WTC11 (cell line): ENCODE measurements around the gene ESCO1. TPM values are rescaled to one million over a fixed set of nuclear protein-coding genes. Genes with fewer than 3 reads are reported as not detected.

Source experiments
- ATAC-seq: fragments of 200-7000 bp; cut with Tn5 transposase; 2 replicates; pipeline ENCODE4 v1.10.0; 2021; ENCODE audit warnings: mild to moderate bottlenecking, moderate library complexity
- CTCF ChIA-PET: fragments of 300-600 bp; sonication (Branson Sonifier 250); formaldehyde crosslinking; loops from one replicate; lab custom pipeline; 2021; ENCODE audit warnings: antibody characterized with exemption; lab: Charles Lee
- POLR2A ChIA-PET: fragments of 350-600 bp; sonication (Branson Sonifier 250); formaldehyde crosslinking; loops from one replicate; lab custom pipeline; 2021; ENCODE audit warnings: antibody characterized with exemption; lab: Charles Lee
- DNase-seq: peaks from one replicate; pipeline ENCODE4 v3.0.0; 2021; ENCODE audit warnings: low spot score
- H3K27ac Mint-ChIP-seq: 2 replicates; pipeline ENCODE4 v1.8.0; 2021; ENCODE audit warnings: mixed read lengths
- H3K27me3 Mint-ChIP-seq: 2 replicates; pipeline ENCODE4 v1.8.0; 2021; ENCODE audit warnings: low read depth, mild to moderate bottlenecking, moderate library complexity, mixed read lengths
- H3K36me3 Mint-ChIP-seq: 2 replicates; pipeline ENCODE4 v1.8.0; 2021; ENCODE audit warnings: mixed read lengths
- H3K4me1 Mint-ChIP-seq: 2 replicates; pipeline ENCODE4 v1.8.0; 2022; ENCODE audit warnings: mixed read lengths
- H3K4me3 Mint-ChIP-seq: 2 replicates; pipeline ENCODE4 v1.8.0; 2021; ENCODE audit warnings: mild to moderate bottlenecking, moderate library complexity, mixed read lengths
- H3K9me3 Mint-ChIP-seq: 2 replicates; pipeline ENCODE4 v1.8.0; 2021; ENCODE audit warnings: mixed read lengths
- ARID4B ChIP-seq: sonication (generic); formaldehyde crosslinking; IDR thresholded peaks from 2 replicates; pipeline ENCODE4 v1.8.0; 2023; ENCODE audit warnings: missing genetic modification reagents, mild to moderate bottlenecking, borderline replicate concordance
- ATF1 ChIP-seq: sonication (generic); formaldehyde crosslinking; IDR thresholded peaks from 2 replicates; pipeline ENCODE4 v1.8.1; 2023; ENCODE audit warnings: mild to moderate bottlenecking, moderate library complexity, missing genetic modification reagents
- ATF6 ChIP-seq: sonication (generic); formaldehyde crosslinking; IDR thresholded peaks from 2 replicates; pipeline ENCODE4 v1.8.1; 2023; ENCODE audit warnings: mild to moderate bottlenecking, missing genetic modification reagents
- CBFB ChIP-seq: sonication (generic); formaldehyde crosslinking; IDR thresholded peaks from 2 replicates; pipeline ENCODE4 v1.8.1; 2022; ENCODE audit warnings: mild to moderate bottlenecking, low read depth, missing genetic modification reagents
- CDX4 ChIP-seq: fragments of 250-450 bp; sonication (Bioruptor Pico); IDR thresholded peaks from 2 replicates; pipeline ENCODE4 v1.9.0; 2021; ENCODE audit warnings: moderate library complexity, mild to moderate bottlenecking, inconsistent platforms, borderline replicate concordance
- CTCF ChIP-seq: fragments of 200-600 bp; IDR thresholded peaks from 2 replicates; pipeline ENCODE4 v1.8.0; 2022; ENCODE audit warnings: antibody characterized with exemption
- ETV6 ChIP-seq: sonication (generic); formaldehyde crosslinking; IDR thresholded peaks from 2 replicates; pipeline ENCODE4 v1.8.1; 2022; ENCODE audit warnings: mild to moderate bottlenecking, missing genetic modification reagents
- GABPB1 ChIP-seq: sonication (generic); formaldehyde crosslinking; IDR thresholded peaks from 2 replicates; pipeline ENCODE4 v1.8.1; 2023; ENCODE audit warnings: mild to moderate bottlenecking, missing genetic modification reagents
- GRHL2 ChIP-seq: fragments of 250-450 bp; sonication (Bioruptor Pico); IDR thresholded peaks from 2 replicates; pipeline ENCODE4 v1.8.0; 2022; ENCODE audit warnings: mild to moderate bottlenecking, moderate library complexity; ENCODE audit not compliant: insufficient replicate concordance, severe bottlenecking
- KAT7 ChIP-seq: sonication (generic); formaldehyde crosslinking; IDR thresholded peaks from 2 replicates; pipeline ENCODE4 v1.8.1; 2023; ENCODE audit warnings: missing genetic modification reagents, mild to moderate bottlenecking, borderline replicate concordance
- NFE2L1 ChIP-seq: sonication (generic); formaldehyde crosslinking; IDR thresholded peaks from 2 replicates; pipeline ENCODE4 v1.8.1; 2023; ENCODE audit warnings: missing genetic modification reagents
- NR3C1 ChIP-seq: sonication (generic); formaldehyde crosslinking; conservative IDR thresholded peaks from 2 replicates; pipeline ENCODE4 v1.8.1; 2023; ENCODE audit warnings: low read depth, mild to moderate bottlenecking, missing genetic modification reagents
- TEAD1 ChIP-seq: sonication (generic); formaldehyde crosslinking; IDR thresholded peaks from 2 replicates; pipeline ENCODE4 v1.8.0; 2022; ENCODE audit warnings: mild to moderate bottlenecking, missing genetic modification reagents
- ZBTB21 ChIP-seq: sonication (generic); formaldehyde crosslinking; IDR thresholded peaks from 2 replicates; pipeline ENCODE4 v1.8.1; 2023; ENCODE audit warnings: mild to moderate bottlenecking, missing genetic modification reagents, borderline replicate concordance
- ZBTB43 ChIP-seq: sonication (generic); formaldehyde crosslinking; IDR thresholded peaks from 2 replicates; pipeline ENCODE4 v1.8.1; 2023; ENCODE audit warnings: mild to moderate bottlenecking, missing genetic modification reagents
- ZMAT4 ChIP-seq: fragments of 250-450 bp; sonication (Bioruptor Pico); IDR thresholded peaks from 2 replicates; pipeline ENCODE4 v1.9.0; 2021; ENCODE audit warnings: mild to moderate bottlenecking
- ZNF232 ChIP-seq: sonication (generic); formaldehyde crosslinking; IDR thresholded peaks from 2 replicates; pipeline ENCODE4 v1.8.0; 2022; ENCODE audit warnings: mild to moderate bottlenecking, missing genetic modification reagents
- ZNF281 ChIP-seq: sonication (generic); formaldehyde crosslinking; IDR thresholded peaks from 2 replicates; pipeline ENCODE4 v1.8.0; 2023; ENCODE audit warnings: mild to moderate bottlenecking, missing genetic modification reagents
- ZNF532 ChIP-seq: fragments of 250-450 bp; sonication (Bioruptor Pico); IDR thresholded peaks from 2 replicates; pipeline ENCODE4 v1.9.0; 2021; ENCODE audit warnings: mild to moderate bottlenecking, borderline replicate concordance
- total RNA-seq: library from RNA; stranded (reverse); gene quantifications from 3 replicates; pipeline ENCODE4 v1.2.3, GENCODE V29; 2021

The ESCO1 gene
- total RNA-seq, 1 experiment from 2014 or later, result 46.5 TPM

GRCh38 chr18:21629089-21629832, 28.8 kb upstream of the ESCO1 start:
- ChIA-PET CTCF (interaction anchor here (1.5 kb wide), 1 partner anchor 28 kb away, joined by 5 read pairs; the partner anchor contains the start of gene ESCO1), POLR2A (no interaction called here)
- ATAC-seq (no peak), DNase-seq (no peak)
- Mint-ChIP-seq H3K27ac (no peak overlapping the region), H3K9me3 (no peaks in the 10 kb centered on the region), H3K4me3 (no peak overlapping the region), H3K4me1 (no peaks in the 10 kb centered on the region), H3K36me3 (peaks cover 67% of the 10 kb centered on the region)
- TF ChIP-seq ZBTB21 (CRISPR knock-in tag), result no peak
- TF ChIP-seq ATF6 (CRISPR knock-in tag), result no peak
- no peak for TF ChIP-seq ZMAT4
- no peak for TF ChIP-seq CBFB (CRISPR knock-in tag)
- no peak for TF ChIP-seq ZBTB43 (CRISPR knock-in tag)
- no peak for TF ChIP-seq GABPB1 (CRISPR knock-in tag)
- TF ChIP-seq ATF1, result no peak
- no peak for TF ChIP-seq ZNF532 (CRISPR knock-in tag)
- no peak for TF ChIP-seq CTCF
- no peak for TF ChIP-seq ZNF281 (CRISPR knock-in tag)
- no peak for TF ChIP-seq GRHL2 (CRISPR knock-in tag)
- no peak for TF ChIP-seq ETV6 (CRISPR knock-in tag)
- TF ChIP-seq KAT7, result no peak
- TF ChIP-seq TEAD1, result no peak
- TF ChIP-seq ARID4B, result no peak
- no peak for TF ChIP-seq CDX4
- TF ChIP-seq NR3C1 (CRISPR knock-in tag), result no peak
- no peak for TF ChIP-seq NFE2L1
- TF ChIP-seq ZNF232 (CRISPR knock-in tag), result no peak
- TF ChIP-seq, all 79 proteins: peak for 0
- H3K27me3 Mint-ChIP-seq, result no peaks in the 10 kb centered on the region
